ENCODE results near the gene PLEKHA8.

GRCh38 chr7:29991937-29992336, 36.3 kb upstream of the PLEKHA8 start:
- TF ChIP-seq CTCF (IDR thresholded peaks at IDR 0.05), result no peak
- TF ChIP-seq POLR2A (IDR thresholded peaks at IDR 0.05), result no peak
